Mammary epithelial cell (primary cell): ENCODE results near the gene KCNQ1.

Experiments
- EZH2 ChIP-seq: IDR thresholded peaks from 2 replicates; pipeline ENCODE4 v1.6.1; 2012; ENCODE audit warnings: low read length, inconsistent platforms, borderline replicate concordance
- TF ChIP-seq, protein P1 (sequence below), 2 donors: IDR thresholded peaks in 1 of 2; conservative IDR thresholded peaks in 1 of 2; 2 replicates each; pipeline ENCODE4 v1.5.1; 2011 to 2012; ENCODE audit warnings: inconsistent platforms in 2 of 2, low read length in 2 of 2, mild to moderate bottlenecking in 2 of 2, control low read depth in 1 of 2, low read depth in 1 of 2; ENCODE audit not compliant: insufficient read depth in 1 of 2; ENCODE audit errors: extremely low read depth in 1 of 2

DNA sequence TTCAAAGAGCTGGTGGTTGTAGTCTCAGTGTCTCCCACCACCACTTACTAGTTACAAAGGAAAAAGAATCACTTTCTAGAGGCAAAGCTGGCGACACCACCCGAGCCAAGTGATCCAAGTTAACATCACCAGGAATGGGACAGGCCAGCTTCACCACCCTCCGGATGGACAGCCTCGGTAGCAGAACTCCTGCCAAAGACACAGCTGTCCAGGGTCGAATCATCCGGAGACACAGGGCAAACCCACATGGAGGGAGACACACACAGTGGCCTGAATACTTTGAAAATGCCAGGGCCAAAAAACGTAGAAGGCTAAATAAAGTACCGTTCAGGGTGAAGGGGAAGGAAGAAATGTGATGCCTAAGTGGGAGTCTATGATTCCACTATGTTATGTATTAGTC, 33.1 kb downstream of the KCNQ1 start:
- TF ChIP-seq EZH2 = no peak
- TF ChIP-seq, protein P1, sequence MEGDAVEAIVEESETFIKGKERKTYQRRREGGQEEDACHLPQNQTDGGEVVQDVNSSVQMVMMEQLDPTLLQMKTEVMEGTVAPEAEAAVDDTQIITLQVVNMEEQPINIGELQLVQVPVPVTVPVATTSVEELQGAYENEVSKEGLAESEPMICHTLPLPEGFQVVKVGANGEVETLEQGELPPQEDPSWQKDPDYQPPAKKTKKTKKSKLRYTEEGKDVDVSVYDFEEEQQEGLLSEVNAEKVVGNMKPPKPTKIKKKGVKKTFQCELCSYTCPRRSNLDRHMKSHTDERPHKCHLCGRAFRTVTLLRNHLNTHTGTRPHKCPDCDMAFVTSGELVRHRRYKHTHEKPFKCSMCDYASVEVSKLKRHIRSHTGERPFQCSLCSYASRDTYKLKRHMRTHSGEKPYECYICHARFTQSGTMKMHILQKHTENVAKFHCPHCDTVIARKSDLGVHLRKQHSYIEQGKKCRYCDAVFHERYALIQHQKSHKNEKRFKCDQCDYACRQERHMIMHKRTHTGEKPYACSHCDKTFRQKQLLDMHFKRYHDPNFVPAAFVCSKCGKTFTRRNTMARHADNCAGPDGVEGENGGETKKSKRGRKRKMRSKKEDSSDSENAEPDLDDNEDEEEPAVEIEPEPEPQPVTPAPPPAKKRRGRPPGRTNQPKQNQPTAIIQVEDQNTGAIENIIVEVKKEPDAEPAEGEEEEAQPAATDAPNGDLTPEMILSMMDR (conservative IDR thresholded peaks at IDR 0.05 in 1 of 2, IDR thresholded peaks at IDR 0.05 in 1 of 2; ENCODE audit: extremely low read depth in 1 of 2, insufficient read depth in 1 of 2, low read depth in 1 of 2, low read length in 2 of 2) = no peak
